ENCODE data around the gene HSPG2. TPM values are rescaled to one million over a fixed set of nuclear protein-coding genes. Genes with fewer than 3 reads are reported as not detected.

The HSPG2 gene
- total RNA-seq, 2 donors from 2014 or later = 684 to 846 TPM

DNA sequence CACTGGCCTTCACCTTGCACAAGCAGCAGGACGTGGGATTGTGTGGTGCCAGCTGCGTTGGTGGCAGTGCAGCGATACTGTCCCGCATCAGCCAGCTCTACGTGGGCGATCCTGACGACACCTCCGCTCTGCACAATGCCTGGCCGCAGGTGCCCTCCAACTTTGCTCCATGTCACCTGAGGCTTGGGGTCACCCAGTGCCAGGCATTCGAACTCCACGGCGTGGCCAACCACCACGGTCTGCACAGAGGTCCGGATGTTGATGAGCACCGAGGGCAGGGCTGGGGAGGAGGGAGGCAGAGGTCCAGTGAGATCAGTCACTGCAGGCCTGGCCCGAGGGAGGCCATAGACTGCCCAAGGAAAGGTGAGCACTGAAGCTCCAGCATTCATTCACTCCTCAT, 102.4 kb downstream of the HSPG2 start:
- no peaks in the 10 kb centered on the region for H3K4me1 ChIP-seq (ENCODE audit: control insufficient read depth in 1 of 2, low read depth in 2 of 2)
- no peak overlapping the region for H3K27ac ChIP-seq
- DNase-seq (ENCODE audit: low spot score) (no peak), ATAC-seq (ENCODE audit: insufficient number of reproducible peaks, low FRiP score, low read depth) (no peak)
- H3K36me3 ChIP-seq = peaks cover 95% of the 10 kb centered on the region
- H3K9me3 ChIP-seq = no peaks in the 10 kb centered on the region
- H3K4me3 ChIP-seq = no peak overlapping the region
- H3K27me3 ChIP-seq (replicated peaks; ENCODE audit: insufficient read depth) = no peaks in the 10 kb centered on the region
- no peak for TF ChIP-seq CTCF (IDR thresholded peaks at IDR 0.05)

- no peak for DNase-seq (ENCODE audit: low spot score)
- no peak for ATAC-seq (ENCODE audit: insufficient number of reproducible peaks, low FRiP score, low read depth)
- Histone ChIP-seq H3K4me1 (ENCODE audit: control insufficient read depth in 1 of 2, low read depth in 2 of 2) (no peaks in the 10 kb centered on the region), H3K36me3 (peaks cover 95% of the 10 kb centered on the region), H3K27ac (no peak overlapping the region), H3K9me3 (no peaks in the 10 kb centered on the region), H3K27me3 (replicated peaks; ENCODE audit: insufficient read depth) (no peaks in the 10 kb centered on the region), H3K4me3 (no peak overlapping the region)
- TF ChIP-seq CTCF (IDR thresholded peaks at IDR 0.05) = no peak
These were observed 103.0 kb downstream of the HSPG2 start for GRCh38 chr1:21834094-21834493.

- Histone ChIP-seq H3K27ac (no peak overlapping the region), H3K9me3 (no peaks in the 10 kb centered on the region), H3K27me3 (replicated peaks; ENCODE audit: insufficient read depth) (no peaks in the 10 kb centered on the region), H3K36me3 (peaks cover 95% of the 10 kb centered on the region), H3K4me1 (ENCODE audit: control insufficient read depth in 1 of 2, low read depth in 2 of 2) (no peaks in the 10 kb centered on the region), H3K4me3 (no peak overlapping the region)
- DNase-seq (ENCODE audit: low spot score) (no peak), ATAC-seq (ENCODE audit: insufficient number of reproducible peaks, low FRiP score, low read depth) (no peak)
- TF ChIP-seq CTCF (IDR thresholded peaks at IDR 0.05) = no peak
These were observed 103.6 kb downstream of the HSPG2 start for GRCh38 chr1:21833392-21833976.

- Histone ChIP-seq H3K36me3 (peaks cover 95% of the 10 kb centered on the region), H3K27me3 (replicated peaks; ENCODE audit: insufficient read depth) (no peaks in the 10 kb centered on the region), H3K27ac (no peak overlapping the region), H3K4me3 (no peak overlapping the region), H3K9me3 (no peaks in the 10 kb centered on the region), H3K4me1 (ENCODE audit: control insufficient read depth in 1 of 2, low read depth in 2 of 2) (no peaks in the 10 kb centered on the region)
- ATAC-seq (ENCODE audit: insufficient number of reproducible peaks, low FRiP score, low read depth) (no peak), DNase-seq (ENCODE audit: low spot score) (no peak)
- no peak for TF ChIP-seq CTCF (IDR thresholded peaks at IDR 0.05)
These were observed 105.6 kb downstream of the HSPG2 start for GRCh38 chr1:21831454-21831970.

DNA sequence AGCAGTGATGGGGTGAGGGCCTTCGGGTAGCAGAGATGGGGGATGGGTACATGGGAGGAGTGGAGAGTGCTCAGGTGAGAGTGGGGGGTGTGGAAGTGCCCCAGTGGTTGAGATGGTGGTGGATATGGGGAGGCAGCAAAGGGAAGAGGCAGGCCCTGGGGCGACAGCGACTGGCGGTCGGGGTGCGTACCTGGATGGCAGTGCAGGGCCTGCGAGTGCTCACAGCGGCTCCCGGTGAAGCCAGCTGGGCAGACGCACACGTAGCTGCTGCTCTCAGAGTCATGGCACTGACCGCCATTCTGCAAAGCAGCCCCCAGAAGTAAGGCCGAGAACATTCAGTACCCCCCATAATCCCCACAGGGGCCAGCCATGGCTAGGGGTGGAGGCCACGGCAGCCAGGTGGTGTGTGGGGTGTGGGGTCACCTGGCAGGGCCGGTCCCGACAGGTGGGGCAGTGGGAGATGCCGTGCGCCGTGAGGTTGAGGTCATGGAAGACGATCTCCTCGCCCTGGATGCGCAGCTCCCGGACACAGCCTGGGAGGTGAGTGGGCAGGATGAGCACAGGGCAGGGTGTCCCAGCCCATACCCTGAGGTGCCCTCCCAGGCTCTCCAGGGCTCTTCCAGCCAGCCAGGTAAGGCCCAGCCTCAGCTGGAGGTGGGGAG, 106.2 kb downstream of the HSPG2 start:
- Histone ChIP-seq H3K4me1 (ENCODE audit: control insufficient read depth in 1 of 2, low read depth in 2 of 2) (no peaks in the 10 kb centered on the region), H3K4me3 (no peak overlapping the region), H3K36me3 (peaks cover 95% of the 10 kb centered on the region), H3K27me3 (replicated peaks; ENCODE audit: insufficient read depth) (no peaks in the 10 kb centered on the region), H3K9me3 (no peaks in the 10 kb centered on the region), H3K27ac (no peak overlapping the region)
- ATAC-seq (ENCODE audit: insufficient number of reproducible peaks, low FRiP score, low read depth) (no peak), DNase-seq (ENCODE audit: low spot score) (no peak)
- TF ChIP-seq CTCF (IDR thresholded peaks at IDR 0.05) = no peak

Data from thoracic aorta (tissue), 2 donors.